Measurements from ENCODE around the gene SERPINA7. TPM values are rescaled to one million over a fixed set of nuclear protein-coding genes. Genes with fewer than 3 reads are reported as not detected.

Gene SERPINA7
- total and polyA plus RNA-seq, 2 of the 8 experiments (the other 6 are each of a cell fraction or from before 2014, with no cell fraction given) = not detected

DNA sequence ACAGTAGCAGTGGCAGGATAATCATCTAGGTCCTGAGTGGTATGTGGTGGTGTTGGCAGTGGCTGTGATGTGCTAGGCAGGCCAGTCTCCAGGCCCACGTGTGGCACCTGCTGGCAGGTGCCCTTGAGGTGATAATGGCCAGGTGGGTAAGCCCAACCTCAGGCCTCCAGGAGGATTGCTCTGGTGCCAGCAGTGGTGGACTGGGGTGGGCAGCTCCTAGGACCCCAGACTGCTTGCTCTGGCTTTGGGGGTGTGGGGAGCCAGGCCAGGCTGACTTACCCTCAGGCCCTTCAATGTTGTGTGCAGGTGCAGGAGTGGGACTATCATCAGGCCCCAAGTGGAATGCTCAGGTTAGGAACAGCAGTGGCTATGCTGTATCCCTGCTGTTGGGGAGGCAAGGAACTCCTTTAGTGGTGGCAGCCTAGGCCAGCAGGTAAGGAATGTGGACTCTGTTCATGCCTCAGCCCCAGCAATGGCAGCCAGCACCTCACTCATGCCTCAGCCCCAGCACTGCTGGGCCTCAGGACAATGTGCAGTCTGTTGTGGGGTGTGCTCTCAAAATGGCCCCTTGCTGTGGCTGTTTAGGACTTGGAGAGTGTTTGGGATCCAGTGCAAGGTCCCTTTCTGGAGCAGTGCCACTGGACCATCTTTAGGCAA lies 24.3 kb downstream of the SERPINA7 start:
- Histone ChIP-seq H3K4ac (replicated peaks; ENCODE audit: insufficient read length, low read depth, low read length) (no peak overlapping the region), H4K5ac (ENCODE audit: insufficient read length, low read depth, low read length) (no peak overlapping the region), H3K23ac (ENCODE audit: insufficient read length) (no peak overlapping the region), H3K14ac (ENCODE audit: insufficient read length) (no peak overlapping the region), H2BK20ac (ENCODE audit: low read length) (no peak overlapping the region), H2AK5ac (ENCODE audit: low read depth, low read length) (no peak overlapping the region), H4K20me1 (replicated peaks in 1 of 2; ENCODE audit: control insufficient read depth in 1 of 2, insufficient read depth in 2 of 2, low read length in 2 of 2) (no peaks in the 10 kb centered on the region), H3K27me3 (replicated peaks in 1 of 4; ENCODE audit: control insufficient read depth in 3 of 4, extremely low read depth in 1 of 4, insufficient read depth in 3 of 4, low read length in 3 of 4) (no peaks in the 10 kb centered on the region), H3K36me3 (ENCODE audit: control insufficient read depth in 2 of 4, insufficient read depth in 4 of 4, low read length in 3 of 4) (no peaks in the 10 kb centered on the region), H4K91ac (replicated peaks; ENCODE audit: insufficient read length, low read length) (no peak overlapping the region), H3K23me2 (ENCODE audit: low read depth, low read length) (no peaks in the 10 kb centered on the region), H3K9me3 (ENCODE audit: insufficient read depth in 2 of 2, low read depth in 1 of 2, low read length in 1 of 2) (peaks cover 0 to 17% of the 10 kb centered on the region in 2 experiments; a peak in 3 of 4 replicates), H3K27ac (ENCODE audit: low read depth, low read length) (no peak overlapping the region), H3K4me1 (replicated peaks in 1 of 4; ENCODE audit: control insufficient read depth in 3 of 4, insufficient read depth in 4 of 4, low read length in 3 of 4) (no peaks in the 10 kb centered on the region), H2BK120ac (replicated peaks; ENCODE audit: low read depth, low read length) (no peak overlapping the region), H3K4me3 (ENCODE audit: extremely low read depth in 1 of 4, insufficient read depth in 2 of 4, low read depth in 3 of 4, low read length in 4 of 4) (no peak overlapping the region), H3K79me1 (ENCODE audit: low read depth, low read length) (no peaks in the 10 kb centered on the region), H2BK5ac (ENCODE audit: low read depth, low read length) (no peak overlapping the region), H2BK12ac (ENCODE audit: low read depth, low read length) (no peak overlapping the region), H3K9ac (replicated peaks in 1 of 4; ENCODE audit: extremely low read depth in 1 of 4, low read depth in 3 of 4, low read length in 3 of 4) (no peak overlapping the region), H3K56ac (replicated peaks; ENCODE audit: insufficient read length, low read depth, low read length) (no peak overlapping the region), H4K8ac (ENCODE audit: extremely low read depth, insufficient read depth, low read length) (no peak overlapping the region), H2AFZ (ENCODE audit: low read length) (no peak overlapping the region), H2BK15ac (ENCODE audit: low read length) (no peak overlapping the region), H3K4me2 (ENCODE audit: insufficient read depth in 1 of 2, low read depth in 2 of 2, low read length in 2 of 2) (no peak overlapping the region), H3K79me2 (ENCODE audit: control insufficient read depth in 1 of 2, insufficient read depth in 2 of 2, low read length in 2 of 2) (no peaks in the 10 kb centered on the region), H3K18ac (ENCODE audit: extremely low read depth, low read length) (no peak overlapping the region)
- POLR2A ChIA-PET (ENCODE audit: partially characterized antibody) = no interaction called here
- no peak for DNase-seq (ENCODE audit: low read depth in 1 of 2, low spot score in 2 of 2)
- CTCF ChIA-PET (ENCODE audit: partially characterized antibody) = no interaction called here
- 50% methylated on average over 1 of the region's 1 CpG; no CpG with 5 or more reads in 1 of the 2 experiments for WGBS, 2 experiments (ENCODE audit: extremely low coverage in 1 of 2, insufficient coverage in 1 of 2, insufficient read length in 1 of 2, insufficient replicate concordance in 2 of 2, low coverage in 1 of 2, low lambda C conversion rate in 2 of 2, missing lambda C conversion rate in 1 of 2)
- no peak for FAIRE-seq
- TF ChIP-seq ZNF274 (IDR thresholded peaks at IDR 0.05; ENCODE audit: borderline replicate concordance, extremely low read depth, low read length) (no peak), SP1 (IDR thresholded peaks at IDR 0.05; ENCODE audit: low read depth, low read length) (no peak), SRF (IDR thresholded peaks at IDR 0.05; ENCODE audit: low read depth, low read length) (no peak), TBP (IDR thresholded peaks at IDR 0.05; ENCODE audit: low read depth, low read length) (no peak), EZH2 (IDR thresholded peaks at IDR 0.05; ENCODE audit: low read depth, low read length, severe bottlenecking) (no peak), CHD2 (IDR thresholded peaks at IDR 0.05; ENCODE audit: low read length) (no peak), GTF2F1 (IDR thresholded peaks at IDR 0.05; ENCODE audit: borderline replicate concordance, low read depth, low read length) (no peak), JUND (IDR thresholded peaks at IDR 0.05; ENCODE audit: low read length) (no peak)
- TF ChIP-seq, protein P1, sequence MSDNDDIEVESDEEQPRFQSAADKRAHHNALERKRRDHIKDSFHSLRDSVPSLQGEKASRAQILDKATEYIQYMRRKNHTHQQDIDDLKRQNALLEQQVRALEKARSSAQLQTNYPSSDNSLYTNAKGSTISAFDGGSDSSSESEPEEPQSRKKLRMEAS (IDR thresholded peaks at IDR 0.05) = no peak
